HG03460 (cell line): ENCODE measurements around the gene MAPK9.
A peak's percentile ranks its signal among the peaks of the same experiment; 100 is the strongest.

Experiments used
- ATAC-seq: cut with Tn5 transposase; IDR thresholded peaks from one replicate; pipeline ENCODE4 v1.9.1; 2021; ENCODE audit not compliant: unreplicated experiment

The MAPK9 gene

DNA sequence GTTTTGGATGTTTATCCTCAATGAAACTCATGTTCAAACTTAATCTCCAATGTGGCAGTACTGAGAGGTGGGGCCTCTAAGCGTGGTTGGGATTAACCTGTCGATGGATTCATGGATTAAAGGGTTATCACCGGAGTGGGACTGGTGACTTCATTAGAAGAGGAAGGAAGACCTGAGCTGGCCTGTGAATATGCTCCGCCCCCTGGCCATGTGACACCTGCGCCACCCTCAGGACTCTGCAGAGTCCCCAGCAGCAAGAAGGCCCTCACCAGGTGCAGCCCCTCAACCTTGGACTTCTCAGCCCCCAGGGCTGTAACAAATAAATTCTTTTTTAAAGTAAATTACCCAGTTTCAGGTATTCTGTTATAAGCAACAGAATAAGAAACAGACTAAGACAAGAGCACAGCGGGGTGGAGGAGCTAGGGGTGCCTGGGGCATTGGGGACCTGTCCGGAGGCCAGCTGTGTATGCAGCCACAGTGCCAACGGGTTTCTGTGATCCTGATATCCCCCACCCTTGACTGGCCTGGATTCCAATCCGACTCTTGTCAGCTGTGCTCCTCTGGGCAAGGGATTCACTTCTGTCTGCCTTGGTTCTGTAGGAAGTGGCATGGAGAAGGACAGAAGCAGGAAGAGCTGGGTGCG lies 3.2 kb upstream of the MAPK9 start:
- ATAC-seq: no peak

DNA sequence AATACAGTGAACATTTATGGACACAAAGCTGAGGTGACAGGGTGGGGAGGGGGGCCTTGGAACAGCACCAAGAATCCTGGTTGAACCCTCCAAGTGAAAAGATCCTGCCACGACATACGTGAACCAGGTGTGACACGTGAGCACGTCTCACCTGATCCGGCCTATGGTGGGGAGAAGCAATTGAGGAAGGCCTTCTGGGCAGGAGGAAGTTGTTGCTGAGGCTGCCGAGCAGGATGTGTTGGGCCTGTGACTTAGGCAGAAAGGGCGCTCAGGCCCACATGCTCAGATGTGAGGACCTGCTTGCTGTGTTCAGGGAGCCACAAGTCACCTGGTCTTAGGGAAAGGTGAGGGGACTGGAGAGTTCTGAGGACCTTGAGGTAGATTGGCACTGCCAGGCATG lies 2.5 kb upstream of the MAPK9 start:
- no peak for ATAC-seq

DNA sequence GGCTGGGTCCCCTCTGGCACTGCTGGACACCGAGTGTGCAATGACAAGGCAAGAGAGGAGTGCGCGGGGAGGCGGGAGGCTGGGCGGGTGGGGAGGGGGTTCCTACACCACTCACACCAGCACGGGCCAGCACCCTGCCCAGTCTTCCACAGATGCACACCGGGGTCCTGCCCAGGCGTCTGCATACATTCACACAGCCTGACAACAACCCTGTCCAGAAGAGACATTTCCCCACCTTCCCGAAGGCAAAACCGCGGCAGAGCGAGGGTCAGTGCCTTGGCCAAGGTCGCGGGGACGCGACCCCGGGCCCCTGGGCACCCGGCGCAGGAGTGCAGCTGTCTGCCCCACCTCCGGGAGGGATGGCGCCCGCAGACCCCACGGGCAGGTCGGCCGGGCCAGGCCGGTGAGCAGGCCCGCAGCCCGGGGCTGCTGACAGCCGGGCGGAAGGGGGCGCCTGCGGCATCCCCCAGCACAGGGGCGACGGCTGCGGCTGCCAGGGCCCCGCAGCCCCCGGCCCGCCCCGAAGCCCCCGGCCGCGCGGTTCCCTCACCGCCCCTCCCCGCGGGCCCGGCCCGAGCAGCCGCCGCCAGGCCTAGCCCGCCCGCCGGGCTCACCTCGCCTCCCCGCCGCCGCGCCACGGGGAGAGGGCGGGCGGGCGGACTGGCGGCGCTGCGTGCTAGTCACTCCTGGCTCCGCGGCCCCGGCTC lies 496 bp downstream of the MAPK9 start:
- peak; percentile 30 for ATAC-seq

DNA sequence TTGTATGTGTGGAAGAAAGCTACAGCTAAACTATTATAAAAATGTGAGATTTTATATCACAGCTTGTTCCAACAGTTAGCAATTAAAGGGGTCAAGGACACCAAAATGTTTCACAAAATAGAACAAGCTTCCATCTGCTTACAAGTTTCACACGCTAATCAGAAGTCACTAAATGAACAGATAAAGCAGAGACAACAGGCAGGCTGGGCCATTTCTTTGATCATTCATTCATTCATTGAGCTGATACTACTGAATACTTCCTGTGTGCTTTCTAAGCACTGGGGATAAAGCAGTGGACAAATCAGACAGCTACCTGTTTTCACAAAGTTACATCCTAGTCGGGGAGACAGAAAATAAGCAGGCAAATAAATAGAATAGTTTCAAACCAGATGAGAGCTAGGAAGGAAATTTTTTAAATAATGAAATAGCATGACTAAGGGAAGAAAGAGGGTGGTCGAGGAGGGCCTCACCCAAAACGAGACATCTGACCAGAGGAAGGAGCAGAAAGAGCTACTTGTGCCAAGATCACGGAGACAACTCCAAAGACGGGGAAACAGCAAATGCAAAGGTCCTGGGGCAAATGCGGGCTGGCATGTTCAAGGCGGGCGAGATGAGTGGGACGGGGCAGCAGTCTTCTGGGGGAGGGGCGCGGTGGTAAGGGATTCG lies 1.2 kb downstream of the MAPK9 start:
- no peak for ATAC-seq

DNA sequence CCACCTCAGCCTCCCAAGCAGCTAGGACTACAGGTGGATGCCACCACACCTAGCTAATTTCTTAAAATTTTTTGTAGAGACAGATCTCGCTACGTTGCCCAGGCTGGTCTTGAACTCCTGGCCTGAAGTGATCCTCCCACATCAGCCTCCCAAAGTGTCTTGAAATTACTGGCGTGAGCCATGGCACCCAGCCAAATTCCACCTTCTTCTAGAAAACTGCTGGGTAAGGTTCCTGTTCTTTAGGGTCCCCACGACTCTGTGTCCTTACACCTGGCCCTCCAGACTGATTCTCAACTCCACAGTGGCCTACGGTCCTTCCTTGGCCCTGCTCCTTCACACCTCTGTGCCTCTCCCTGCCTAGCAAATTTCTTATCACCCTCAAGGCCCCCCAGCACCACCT lies 1.9 kb downstream of the MAPK9 start:
- ATAC-seq: no peak

DNA sequence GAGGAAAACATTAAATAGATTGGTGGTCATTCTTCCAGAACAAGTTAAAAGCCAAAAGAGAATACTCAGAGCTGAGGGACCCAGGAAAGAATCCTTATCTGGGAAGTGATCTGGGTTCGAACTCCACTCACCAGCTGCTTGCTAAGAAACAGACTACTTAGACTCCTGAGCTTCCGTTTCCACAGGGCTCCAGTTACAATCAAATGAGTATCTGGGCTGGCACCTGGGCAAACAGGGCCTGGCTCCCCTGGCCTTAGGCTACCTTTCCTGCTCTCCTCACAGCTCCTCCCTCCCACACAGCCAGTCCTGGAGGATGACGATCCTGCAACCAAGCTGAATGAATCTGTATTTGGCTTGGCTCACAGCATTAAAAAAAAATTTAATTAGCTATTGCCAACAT lies 2.5 kb downstream of the MAPK9 start:
- no peak for ATAC-seq

DNA sequence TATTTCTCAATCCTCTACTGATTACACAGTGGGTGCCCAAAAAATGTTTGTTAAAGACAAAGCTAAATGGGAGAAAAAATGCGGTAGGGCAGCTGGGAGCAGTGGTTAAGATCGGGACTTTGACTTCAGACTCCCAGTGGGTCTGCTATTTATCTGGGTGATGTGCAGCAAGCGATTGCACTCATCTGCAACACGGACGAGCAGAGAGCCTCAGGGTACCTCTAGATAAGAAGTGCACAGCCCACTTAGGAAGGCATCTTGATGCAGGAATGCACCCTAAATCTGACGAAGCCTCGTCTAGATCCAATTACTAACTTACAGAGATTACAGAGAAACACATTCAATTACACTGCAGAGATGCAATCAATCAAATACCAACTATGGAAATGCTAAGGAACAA lies 4.0 kb downstream of the MAPK9 start:
- ATAC-seq: no peak

DNA sequence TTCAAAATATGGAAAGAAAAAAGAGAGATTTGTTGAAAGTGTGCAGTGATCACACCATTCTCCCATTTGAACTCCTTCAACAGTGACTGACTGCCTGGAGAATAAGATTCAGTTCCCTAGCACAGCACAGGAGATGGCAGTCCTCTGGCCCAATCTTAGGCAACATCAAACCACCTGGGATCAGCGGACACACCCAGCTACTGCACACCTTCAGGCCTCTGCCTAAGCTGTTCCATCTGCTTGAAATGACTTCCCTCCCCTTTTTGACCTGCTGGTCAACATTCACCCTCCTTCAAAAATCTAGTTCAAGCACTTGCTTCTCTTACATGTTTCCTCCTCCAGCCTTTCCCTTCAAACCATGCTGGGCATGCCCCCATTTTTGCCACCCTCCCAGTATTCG lies 4.5 kb downstream of the MAPK9 start:
- ATAC-seq: no peak

DNA sequence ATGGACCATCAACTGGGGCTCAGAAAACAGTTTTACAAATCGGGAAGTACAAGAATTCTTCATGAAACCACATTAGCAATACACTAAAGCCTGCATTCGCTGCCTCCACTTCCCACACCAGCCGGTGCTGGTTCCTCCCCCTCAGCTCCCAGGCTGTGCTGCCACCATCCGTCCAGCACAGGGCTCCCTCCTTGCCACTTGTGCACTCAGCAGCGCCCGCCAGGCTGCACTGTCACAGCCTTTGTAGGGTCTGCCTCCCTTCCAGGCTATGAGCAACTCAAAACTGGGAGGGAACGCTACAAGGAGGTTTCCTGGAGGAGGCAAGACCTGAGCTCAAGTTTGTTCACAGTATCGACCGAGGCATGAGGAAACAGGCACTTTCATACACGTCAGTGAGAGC lies 7.7 kb downstream of the MAPK9 start:
- ATAC-seq: no peak

DNA sequence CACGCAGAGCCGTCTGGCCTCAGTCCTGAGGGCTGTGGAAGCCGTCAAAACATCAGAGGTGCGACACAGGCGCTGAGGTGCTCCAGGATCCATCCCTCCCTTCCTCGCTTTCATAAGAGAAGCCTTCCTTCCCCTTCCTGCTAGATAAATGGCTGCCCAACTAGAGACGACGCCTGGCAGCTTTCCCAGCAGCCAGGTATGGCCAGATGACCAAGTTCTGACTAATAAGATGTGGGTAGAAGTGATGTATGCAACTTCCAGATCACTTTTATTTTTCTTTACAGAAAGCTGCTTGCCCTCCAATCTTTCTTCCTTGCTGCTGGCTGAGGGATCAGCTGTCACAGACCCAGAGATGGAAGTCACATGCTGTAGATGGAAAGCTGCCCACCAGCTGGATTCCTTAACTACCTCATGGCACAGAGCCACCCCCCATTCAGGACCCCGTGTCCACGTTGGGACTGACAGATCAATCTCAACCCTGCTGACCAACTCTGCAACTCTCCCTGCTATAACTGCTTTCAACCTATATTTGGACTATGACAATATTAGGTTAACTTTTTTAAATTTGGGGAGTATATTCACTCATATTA lies 8.8 kb downstream of the MAPK9 start:
- ATAC-seq: no peak

DNA sequence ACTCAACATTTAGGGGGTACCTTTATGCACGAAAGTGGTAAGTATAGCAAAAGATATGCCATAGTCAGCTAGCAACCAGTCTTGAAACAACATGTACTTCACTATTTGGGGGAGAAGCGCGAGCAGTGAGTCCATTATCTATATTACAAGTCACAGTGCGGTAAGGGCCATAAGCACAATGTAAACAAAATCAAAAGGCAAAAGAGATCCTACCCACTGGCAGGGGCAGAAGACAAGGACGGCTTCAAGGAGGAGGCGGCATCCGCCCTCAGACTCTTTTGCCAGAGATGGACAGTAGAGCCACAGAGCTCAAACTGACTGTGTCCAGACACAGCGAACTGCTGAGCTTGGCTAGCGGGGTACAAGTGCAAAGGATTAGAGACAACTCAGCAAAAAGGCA lies 9.6 kb downstream of the MAPK9 start:
- ATAC-seq: no peak

DNA sequence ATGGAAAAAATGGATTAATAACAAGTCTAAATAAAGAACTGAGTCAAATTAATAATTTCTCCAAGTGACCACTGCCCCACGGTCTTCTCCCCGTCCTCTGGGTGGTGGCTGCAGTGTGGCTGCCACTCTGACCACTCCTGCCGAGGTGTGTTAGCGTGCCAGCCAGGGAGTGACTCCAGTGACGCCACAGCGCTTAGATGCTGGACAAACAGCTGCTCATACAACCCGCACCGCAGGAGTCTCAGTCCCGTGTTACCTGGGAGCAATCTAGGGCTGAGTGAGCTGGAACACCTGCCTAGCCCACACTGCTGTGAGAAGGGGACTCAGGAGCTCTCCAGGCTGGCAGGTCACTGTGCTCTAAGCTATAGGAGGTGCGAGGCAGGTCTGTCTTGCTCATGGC lies 10.2 kb downstream of the MAPK9 start:
- no peak for ATAC-seq

DNA sequence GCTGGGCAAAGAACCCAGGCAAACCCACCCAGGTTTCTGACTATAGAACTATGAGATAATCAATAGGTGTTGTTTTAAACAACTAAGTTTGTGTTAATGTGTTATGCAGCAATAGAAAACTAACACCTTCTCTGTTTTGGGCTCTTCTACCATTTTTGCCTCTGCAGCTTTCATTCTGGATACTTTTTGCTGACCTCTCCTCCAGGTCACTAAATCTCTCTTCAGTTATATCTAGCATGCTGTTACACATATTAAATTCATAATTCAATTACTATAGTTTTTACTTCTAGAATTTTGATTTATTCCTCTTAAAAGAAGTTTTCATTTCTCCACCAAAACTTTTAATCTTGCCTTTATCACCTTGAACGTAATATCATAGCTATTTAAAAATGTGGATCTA lies 17.2 kb downstream of the MAPK9 start:
- ATAC-seq: no peak

DNA sequence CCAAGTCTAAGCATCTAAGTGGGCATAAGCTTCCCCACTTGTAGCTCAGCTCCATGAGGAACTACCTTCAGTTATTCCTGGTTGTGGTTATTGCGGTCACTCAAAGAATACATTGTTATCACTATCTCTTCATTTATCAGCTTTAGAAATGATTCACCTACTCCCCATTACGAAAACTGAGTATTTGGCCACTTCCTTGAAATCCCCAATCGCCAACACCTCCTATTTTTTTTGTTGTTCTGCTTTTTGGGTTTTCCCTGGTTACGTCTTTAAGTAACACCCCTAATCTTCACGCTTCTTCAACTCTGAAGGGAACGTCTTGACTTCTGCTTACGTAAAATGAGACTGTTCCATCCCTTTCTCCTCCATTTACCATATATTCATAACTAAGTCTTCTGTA lies 20.7 kb downstream of the MAPK9 start:
- ATAC-seq: no peak

DNA sequence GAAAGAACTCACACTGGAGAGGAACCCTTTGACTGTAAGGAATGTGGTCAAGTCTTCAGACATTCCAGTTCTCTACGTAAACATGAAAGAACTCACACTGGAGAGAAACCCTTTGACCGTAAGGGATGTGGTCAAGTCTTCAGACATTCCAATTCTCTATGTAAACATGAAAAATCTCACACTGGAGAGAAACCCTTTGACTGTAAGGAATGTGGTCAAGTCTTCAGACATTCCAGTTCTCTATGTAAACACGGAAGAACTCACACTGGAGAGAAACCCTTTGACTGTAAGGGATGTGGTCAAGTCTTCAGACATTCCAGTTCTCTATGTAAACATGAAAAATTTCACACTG lies 32.6 kb downstream of the MAPK9 start:
- ATAC-seq: no peak

DNA sequence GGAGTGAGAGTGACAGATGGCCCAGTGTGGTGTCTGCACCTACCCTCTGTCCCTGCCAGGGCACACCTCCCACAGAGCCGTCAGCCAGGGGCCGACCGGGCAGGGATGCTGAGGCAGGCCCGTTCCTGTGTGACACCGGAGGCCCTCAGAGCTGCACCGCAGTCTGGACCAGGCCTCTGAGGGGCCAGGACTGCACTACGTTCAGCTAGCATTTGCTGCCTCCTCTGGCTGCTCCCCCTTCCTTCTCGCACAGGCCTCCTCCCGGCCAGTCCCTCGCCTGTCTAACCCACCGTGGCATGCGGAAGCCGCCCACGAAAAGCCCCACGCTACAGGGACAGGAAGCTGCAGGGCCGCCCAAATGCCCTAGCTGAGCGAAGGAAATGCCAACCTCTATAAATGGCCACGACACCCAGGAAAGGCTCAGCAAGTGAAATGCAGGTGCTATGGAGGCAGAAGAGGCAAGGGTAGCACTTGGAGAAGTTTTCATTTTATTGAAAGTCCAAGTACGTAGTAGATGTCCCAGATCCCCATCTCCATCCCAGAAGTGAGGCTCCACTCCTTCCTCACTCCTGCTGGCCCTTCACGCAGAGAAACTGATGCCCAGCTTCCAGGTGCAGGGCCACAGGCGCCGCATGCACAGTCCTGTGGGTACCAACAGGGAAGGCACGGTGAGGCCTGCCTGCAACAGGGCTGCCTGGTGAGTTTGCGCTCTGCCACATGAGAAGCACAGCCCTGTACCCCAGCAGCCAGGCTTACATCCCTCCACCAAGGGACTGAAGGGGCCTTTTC lies 38.7 kb downstream of the MAPK9 start:
- ATAC-seq: no peak

DNA sequence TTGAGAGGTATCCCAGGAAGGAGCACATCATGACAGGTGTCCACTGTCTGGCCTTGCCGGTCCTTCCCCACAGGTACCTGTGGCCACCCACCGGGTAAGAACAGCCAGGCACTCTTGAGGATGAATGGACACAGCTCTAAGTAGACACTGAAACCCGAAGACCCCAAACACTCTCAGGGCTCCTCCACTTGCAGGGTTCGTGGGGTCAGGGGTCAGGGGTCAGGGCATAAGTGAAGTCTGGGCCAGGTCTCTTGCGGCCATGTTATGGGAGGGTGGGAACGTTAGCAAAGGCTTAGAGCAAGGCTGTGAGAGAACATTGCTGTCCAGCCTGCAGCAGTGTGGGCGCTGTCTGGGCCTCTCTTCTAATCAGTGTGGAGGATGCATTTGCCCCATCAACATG lies 40.0 kb downstream of the MAPK9 start:
- ATAC-seq: no peak

DNA sequence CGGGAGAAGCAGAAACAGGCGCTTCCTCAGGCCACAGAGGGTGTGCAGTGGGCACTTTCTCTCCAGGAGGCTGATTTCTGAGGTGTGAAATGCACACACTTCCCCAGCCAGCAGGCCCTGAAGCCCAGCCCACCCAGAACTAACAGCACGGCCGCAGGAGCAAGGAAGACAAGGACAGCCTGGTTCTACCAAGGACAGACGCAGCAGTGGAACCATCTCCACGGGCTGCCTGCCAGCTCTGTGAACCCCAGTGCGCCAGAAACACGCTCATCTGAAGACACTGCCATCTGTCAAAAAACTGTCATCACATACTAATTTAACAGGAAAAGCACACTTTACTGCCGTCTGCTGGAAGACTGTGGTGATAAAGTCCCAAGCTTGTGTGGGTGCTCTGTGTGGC lies 40.7 kb downstream of the MAPK9 start:
- no peak for ATAC-seq

DNA sequence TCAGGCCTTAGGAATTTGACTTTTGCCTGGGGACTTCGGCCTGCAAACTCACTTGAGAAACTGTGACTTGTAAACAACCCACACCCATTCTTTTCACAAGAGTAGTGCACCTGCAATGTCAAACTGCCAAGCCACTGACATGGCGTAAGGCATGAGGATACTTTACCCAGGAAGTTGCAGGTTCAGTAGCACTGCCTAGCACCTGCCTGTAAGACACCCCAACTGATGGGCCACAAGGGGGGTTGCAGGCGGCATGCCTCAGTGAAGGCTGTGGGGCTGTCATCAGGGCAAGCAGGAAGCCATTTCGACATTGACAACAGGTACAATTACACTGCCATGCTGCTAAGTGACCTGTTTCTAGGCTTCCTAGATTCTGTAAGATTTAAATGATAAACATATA lies 41.6 kb downstream of the MAPK9 start:
- ATAC-seq: no peak

DNA sequence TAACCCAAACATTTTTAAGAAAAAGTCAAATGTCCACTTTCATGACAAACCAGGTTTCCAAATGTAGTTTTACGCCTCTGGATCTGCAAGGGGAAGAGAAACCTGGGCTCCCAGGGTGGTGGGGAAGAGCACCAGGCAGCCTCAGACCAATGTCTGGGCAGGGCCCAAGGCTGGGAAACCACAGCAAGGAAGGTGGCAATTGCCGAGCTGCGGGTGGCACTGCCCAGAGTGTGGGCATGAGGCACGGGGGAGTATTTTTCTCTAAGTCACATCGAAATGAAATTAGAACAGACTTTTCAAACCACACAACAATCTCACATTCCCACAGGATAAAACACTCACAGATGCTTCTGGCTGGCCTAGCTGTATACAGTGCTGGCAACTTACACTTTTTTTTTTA lies 50.3 kb downstream of the MAPK9 start:
- ATAC-seq: no peak

DNA sequence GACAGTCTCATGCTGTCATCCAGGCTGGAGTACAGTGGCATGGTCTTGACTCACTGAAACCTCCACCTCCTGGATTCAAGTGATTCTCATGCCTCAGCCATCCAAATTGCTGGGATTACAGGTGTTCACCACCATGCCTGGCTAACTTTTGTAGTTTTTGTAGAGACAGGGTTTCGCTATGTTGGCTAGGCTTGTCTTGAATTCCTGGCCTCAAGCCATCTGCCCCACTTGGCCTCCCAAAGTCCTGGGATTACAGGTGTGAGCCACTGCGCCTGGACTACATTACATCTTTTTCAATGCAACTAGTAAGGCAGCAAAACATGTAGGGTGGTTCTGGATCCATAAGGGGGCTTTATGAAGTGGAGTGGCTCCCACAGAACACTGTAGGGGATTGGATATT lies 53.3 kb downstream of the MAPK9 start:
- ATAC-seq: no peak

DNA sequence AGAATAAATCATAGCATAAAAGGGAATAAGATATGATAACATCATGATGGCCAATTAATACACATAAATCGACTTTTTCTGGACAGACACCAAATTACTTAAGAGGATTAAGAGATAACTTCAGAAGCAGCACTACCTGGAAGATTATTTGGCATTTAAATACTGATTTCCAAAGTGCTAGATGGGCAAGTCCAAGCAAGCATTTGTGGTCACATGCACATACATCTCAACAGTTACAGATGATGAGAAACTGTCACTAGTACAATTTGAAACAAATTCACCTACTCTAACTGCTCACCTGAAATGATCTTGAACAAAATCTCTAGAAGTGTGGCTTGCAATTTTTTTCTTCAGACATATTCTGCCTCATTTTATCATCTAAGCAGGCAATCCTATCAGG lies 56.0 kb downstream of the MAPK9 start:
- ATAC-seq: no peak
